RKO (cell line): ENCODE data around the gene PAX4.
"Not testable (repeated sequence)": the region's sequence is repeated elsewhere in the genome, so short reads cannot be mapped to it uniquely, and the experiment has no call there.

ENCODE experiments used
- DNase-seq: peaks from one replicate; pipeline ENCODE4 v3.0.0-alpha.2; 2016; ENCODE audit warnings: low spot score

PAX4 gene

DNA sequence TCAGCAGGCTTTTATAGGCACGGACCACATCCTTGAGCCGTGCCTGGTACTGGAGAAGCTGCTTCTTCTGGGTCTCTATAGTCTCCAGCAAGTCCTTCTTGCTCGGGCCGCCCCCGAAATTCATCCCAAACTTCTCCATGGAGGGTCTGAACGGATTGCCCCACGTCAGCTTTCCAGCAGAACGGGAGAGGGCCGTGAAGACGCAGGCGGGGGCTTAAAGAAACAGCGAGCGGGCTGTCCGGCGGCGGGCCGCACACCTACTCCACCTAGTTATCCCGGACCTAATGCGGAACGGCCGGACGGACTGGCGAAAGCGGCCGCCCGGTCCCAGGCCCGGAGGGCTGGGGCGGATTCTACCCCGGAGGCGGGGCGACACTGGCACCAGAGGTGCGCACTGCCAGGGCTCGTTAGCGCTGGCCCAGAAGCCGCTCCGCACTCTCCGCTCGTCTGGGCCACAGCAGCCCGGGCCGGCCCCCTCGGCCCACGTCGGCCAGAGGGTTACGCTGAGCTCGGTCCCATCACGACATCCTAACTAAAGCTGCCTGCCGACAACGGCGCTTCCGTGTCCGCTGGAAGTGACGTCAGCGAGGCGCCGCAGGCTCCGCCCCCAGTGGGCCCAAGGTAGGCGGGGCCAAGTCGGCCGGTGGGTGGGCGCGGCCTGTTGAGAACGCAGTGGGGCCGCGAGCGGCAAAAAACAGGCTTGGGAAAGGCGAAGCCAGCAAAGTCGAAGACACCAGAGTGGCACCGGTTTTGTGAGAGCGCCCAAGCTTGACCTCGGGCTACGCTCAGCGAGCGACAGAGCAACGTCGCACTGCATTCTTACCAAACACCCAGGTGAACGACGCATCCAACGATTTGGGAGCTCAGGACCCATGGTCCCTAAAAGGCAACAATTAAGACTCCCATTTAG, 32.6 kb downstream of the PAX4 start, which contains the start of gene GCC1:
Gene GCC1 (minus strand): TSS at position 553 of the 910 bp plus-strand sequence. CDS start 414 bp downstream, at position 139.
- DNase-seq: peak; percentile 91

DNA sequence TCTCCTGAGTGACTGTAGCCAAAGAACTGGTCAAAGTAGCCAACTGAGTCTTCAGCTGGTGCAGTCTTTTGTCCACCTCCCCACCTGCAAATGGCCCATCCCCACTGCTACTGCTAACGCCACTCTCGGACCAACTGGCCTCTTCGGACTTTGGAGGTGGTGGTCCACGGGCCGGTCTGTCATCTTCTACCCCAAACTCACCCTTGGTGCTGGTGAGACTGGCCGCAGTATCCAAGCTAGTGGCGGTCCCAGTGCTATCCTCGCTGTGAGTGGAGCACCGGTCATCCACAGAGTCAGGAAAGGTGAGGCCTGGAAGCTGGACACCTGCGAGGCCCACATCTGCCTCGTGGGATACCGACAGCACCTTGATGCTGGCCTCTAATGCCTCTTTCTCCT, 33.3 kb downstream of the PAX4 start:
- no peak for DNase-seq

GRCh38 chr7:127582361-127582760, 35.6 kb downstream of the PAX4 start:
- no peak for DNase-seq

DNA sequence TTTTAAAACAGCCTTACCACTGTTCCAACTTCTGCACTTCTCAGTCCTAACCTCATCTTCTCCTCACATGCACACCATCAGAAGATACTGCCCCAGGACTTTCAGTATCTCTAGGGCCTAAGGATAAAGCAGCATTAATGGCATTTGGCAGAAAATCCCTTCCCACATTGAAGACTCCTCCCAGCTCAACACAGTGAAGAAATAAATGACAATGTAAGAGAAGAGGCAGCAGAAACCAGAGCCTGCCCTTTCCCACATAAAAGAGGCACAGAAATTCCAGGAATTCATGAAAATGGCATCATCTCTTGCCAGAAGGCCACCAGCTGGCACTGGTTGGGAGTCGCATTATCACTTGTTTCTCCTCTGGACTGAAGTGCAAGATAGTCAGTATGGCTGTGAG, 36.2 kb downstream of the PAX4 start:
- no peak for DNase-seq

DNA sequence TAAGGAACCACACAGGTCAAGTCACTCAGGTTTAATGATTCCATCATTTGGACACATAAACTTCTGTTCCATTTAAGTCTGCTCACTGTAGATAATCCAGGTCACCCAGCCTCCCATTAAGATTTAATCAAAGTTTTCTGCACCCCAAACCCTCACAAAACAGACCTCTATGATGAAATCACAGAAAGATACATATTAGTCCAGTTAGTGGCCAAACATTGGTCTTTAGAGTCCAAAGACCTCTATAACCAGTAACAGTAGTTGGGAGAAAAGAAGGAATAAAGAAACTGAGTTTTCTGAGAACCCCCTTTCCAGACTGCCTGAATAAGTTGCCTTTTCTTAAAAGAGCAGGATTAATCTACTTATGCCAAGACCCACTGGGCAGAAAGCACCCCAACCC, 37.3 kb downstream of the PAX4 start:
- DNase-seq: no peak

GRCh38 chr7:127578711-127579275, 39.1 kb downstream of the PAX4 start:
- no peak for DNase-seq

DNA sequence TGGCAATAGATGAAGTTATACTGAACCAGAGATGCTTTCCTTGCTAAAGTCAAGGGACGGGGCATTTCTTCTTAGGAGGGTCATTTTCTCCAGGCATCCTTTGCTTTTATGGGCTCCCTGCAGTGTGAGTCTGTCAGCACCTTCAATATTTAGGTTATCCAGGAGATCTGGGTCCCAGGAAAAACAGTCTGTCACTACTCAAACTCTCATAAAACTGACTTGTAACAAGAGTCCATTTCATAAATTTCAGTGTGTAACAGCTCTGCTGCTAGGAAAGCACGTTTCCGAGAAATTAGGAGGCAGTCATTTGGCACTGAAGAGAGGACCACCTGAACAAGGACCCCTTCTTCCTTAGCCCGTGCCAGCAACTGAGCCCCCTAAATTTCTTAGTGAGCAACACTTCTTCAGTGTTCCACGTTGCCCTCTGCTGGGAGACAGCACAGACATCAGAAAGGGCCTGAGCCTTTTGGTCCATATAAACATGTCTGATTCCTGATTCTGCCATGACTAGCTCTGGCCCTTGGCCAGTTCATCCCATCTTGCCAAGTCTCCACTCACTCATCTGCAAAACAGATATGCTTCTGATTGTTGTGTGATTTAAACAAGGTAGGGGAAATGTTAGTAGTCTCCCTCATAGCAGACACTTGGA, 39.8 kb downstream of the PAX4 start:
- peak; percentile 68 for DNase-seq

- no peak for DNase-seq
Observed at GRCh38 chr7:127571741-127572505, 46.0 kb downstream of the PAX4 start.

GRCh38 chr7:127568034-127568433, 49.9 kb downstream of the PAX4 start:
- DNase-seq: not testable (repeated sequence)

- no peak for DNase-seq
Observed at GRCh38 chr7:127566242-127566641, 51.7 kb downstream of the PAX4 start.
